Panc1 (cell line): Measurements from ENCODE around the gene FCHSD2. TPM values are rescaled to one million over a fixed set of nuclear protein-coding genes. Genes with fewer than 3 reads are reported as not detected.

Experiments used
- ATAC-seq: fragments of 200-7000 bp; cut with Tn5 transposase; 2 replicates; pipeline ENCODE4 v1.9.1; 2020; ENCODE audit warnings: mild to moderate bottlenecking, moderate library complexity
- BruUV-seq: library from RNA; stranded (reverse); fragments of 400-500 nt; replicated peaks from 2 replicates; lab custom pipeline; 2021; lab: Mats Ljungman, UMichigan
- CTCF ChIA-PET: fragments of 300-600 bp; sonication (Branson Sonifier 250); formaldehyde crosslinking; loops from one replicate; lab custom pipeline; 2022; ENCODE audit warnings: antibody characterized with exemption; lab: Charles Lee
- POLR2A ChIA-PET: fragments of 300-600 bp; sonication (Branson Sonifier 250); formaldehyde crosslinking; loops from one replicate; lab custom pipeline; 2022; ENCODE audit warnings: antibody characterized with exemption; lab: Charles Lee
- DNase-seq: peaks from one replicate; pipeline ENCODE4 v3.0.0-alpha.2; 2010; ENCODE audit warnings: low read depth, low spot score
- H3K27ac ChIP-seq: 2 replicates; pipeline ENCODE4 v1.5.1; 2011; ENCODE audit warnings: mild to moderate bottlenecking, low read length, inconsistent platforms
- H3K27me3 ChIP-seq: fragments of 200-500 bp; sonication (Bioruptor generic); 2 replicates; pipeline ENCODE4 v1.6.0; 2014; ENCODE audit warnings: low read length, inconsistent platforms; ENCODE audit not compliant: control insufficient read depth, insufficient read depth
- H3K36me3 ChIP-seq: fragments of 200-500 bp; sonication (Bioruptor generic); 2 replicates; pipeline ENCODE4 v1.5.1; 2014; ENCODE audit warnings: inconsistent platforms, mild to moderate bottlenecking, low read length, moderate library complexity; ENCODE audit not compliant: control insufficient read depth, insufficient read depth
- H3K4me1 ChIP-seq: 2 replicates; pipeline ENCODE4 v1.5.1; 2011; ENCODE audit warnings: inconsistent platforms, mild to moderate bottlenecking, low read length, moderate library complexity; ENCODE audit not compliant: control insufficient read depth, insufficient read depth
- H3K4me3 ChIP-seq, 2 experiments: 2 replicates each; pipeline ENCODE4 v1.5.1; 2011 to 2012; ENCODE audit warnings: low read depth in 2 of 2, low read length in 2 of 2, mild to moderate bottlenecking in 2 of 2, inconsistent platforms in 1 of 2, moderate library complexity in 1 of 2
- H3K9me3 ChIP-seq: fragments of 200-500 bp; sonication (Bioruptor generic); 2 replicates; pipeline ENCODE4 v1.5.1; 2014; ENCODE audit warnings: low read depth, mild to moderate bottlenecking, inconsistent platforms, low read length, moderate library complexity; ENCODE audit not compliant: control insufficient read depth, insufficient read depth
- POLR2AphosphoS5 ChIP-seq: IDR thresholded peaks from 2 replicates; pipeline ENCODE4 v1.6.1; 2012; ENCODE audit warnings: mild to moderate bottlenecking, low read depth, low read length, moderate library complexity
- SIN3A ChIP-seq: IDR thresholded peaks from 2 replicates; pipeline ENCODE4 v1.6.1; 2012; ENCODE audit warnings: low read depth, mild to moderate bottlenecking, low read length, moderate library complexity, borderline replicate concordance; ENCODE audit not compliant: insufficient read depth
- TCF7L2 ChIP-seq: IDR thresholded peaks from 2 replicates; pipeline ENCODE4 v1.6.1; 2011; ENCODE audit warnings: mild to moderate bottlenecking, low read depth, low read length, inconsistent platforms
- in situ Hi-C: cut with HindIII; loops from 2 replicates; pipeline ENCODE4 v1.10.0; 2016; ENCODE audit warnings: low sequenced_read_pairs, low pct_unique_long_range_greater_than_20kb
- intact Hi-C: fragments of 100-400 bp; cut with micrococcal nuclease; formaldehyde crosslinking; loops from one replicate; pipeline ENCODE4 v1.10.0; 2022; ENCODE audit not compliant: unreplicated experiment
- total RNA-seq: library from RNA; stranded (reverse); gene quantifications from one replicate; pipeline ENCODE4 v1.2.1, GENCODE V29; 2021; ENCODE audit not compliant: unreplicated experiment
- TF ChIP-seq, protein P1 (sequence below): fragments of 450-650 bp; IDR thresholded peaks from 2 replicates; pipeline ENCODE4 v1.5.1; 2017; ENCODE audit warnings: mild to moderate bottlenecking
- TF ChIP-seq, protein P2 (sequence below), 2 experiments: IDR thresholded peaks; 2 replicates each; pipeline ENCODE4 v1.6.1; 2011 to 2012; ENCODE audit warnings: low read depth in 2 of 2, control low read depth in 1 of 2, low read length in 1 of 2, mild to moderate bottlenecking in 1 of 2, moderate library complexity in 1 of 2; ENCODE audit not compliant: insufficient read depth in 1 of 2

FCHSD2 gene
- total RNA-seq, 1 experiment from 2014 or later: 31.8 TPM

DNA sequence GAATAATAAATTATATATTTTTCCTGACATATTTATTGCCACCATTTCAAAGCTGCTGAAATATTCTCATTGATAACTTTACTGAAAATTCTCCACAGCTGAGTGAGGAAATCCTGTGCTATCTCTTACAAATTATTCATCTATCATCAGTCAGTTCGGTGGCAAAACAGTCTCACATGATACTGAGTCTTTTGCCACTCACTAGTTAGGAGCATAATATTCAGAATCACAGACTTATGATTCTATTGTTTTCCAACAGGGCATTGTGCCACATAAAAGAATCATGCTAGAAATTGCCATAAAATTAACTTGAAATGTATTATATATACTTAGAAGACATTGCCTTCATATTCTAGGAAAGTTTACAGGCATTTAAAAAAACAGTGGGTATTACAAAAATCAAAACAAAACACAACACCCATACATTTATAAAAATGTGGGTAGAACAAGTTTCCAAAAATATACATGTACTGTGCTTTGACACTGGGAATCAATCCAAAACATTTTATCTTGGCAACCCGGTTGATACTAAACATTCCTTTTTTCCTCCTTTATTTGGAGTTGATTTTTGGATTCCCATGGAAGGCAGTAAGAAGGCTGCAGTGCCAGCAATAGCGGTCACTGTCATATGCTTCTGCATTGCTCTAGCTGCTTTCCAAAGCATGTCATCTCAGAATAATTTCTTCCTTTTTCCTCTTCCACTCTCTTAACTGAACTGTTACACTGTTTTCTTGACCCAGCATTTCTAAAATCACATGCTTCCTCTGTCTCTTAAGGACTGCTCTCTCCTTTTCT, 285.4 kb downstream of the FCHSD2 start:
- POLR2A ChIA-PET: no interaction called here
- ATAC-seq: no peak
- no peaks in the 10 kb centered on the region for H3K36me3 ChIP-seq
- H3K9me3 ChIP-seq: no peaks in the 10 kb centered on the region
- no peak for DNase-seq
- intact Hi-C loops: no loop called here
- BruUV-seq: no TSS peak
- in situ Hi-C loops: no loop called here
- no peak overlapping the region for H3K27ac ChIP-seq
- CTCF ChIA-PET: no interaction called here
- no peak overlapping the region for H3K4me3 ChIP-seq
- H3K27me3 ChIP-seq: no peaks in the 10 kb centered on the region
- TF ChIP-seq, protein P1, sequence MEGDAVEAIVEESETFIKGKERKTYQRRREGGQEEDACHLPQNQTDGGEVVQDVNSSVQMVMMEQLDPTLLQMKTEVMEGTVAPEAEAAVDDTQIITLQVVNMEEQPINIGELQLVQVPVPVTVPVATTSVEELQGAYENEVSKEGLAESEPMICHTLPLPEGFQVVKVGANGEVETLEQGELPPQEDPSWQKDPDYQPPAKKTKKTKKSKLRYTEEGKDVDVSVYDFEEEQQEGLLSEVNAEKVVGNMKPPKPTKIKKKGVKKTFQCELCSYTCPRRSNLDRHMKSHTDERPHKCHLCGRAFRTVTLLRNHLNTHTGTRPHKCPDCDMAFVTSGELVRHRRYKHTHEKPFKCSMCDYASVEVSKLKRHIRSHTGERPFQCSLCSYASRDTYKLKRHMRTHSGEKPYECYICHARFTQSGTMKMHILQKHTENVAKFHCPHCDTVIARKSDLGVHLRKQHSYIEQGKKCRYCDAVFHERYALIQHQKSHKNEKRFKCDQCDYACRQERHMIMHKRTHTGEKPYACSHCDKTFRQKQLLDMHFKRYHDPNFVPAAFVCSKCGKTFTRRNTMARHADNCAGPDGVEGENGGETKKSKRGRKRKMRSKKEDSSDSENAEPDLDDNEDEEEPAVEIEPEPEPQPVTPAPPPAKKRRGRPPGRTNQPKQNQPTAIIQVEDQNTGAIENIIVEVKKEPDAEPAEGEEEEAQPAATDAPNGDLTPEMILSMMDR: no peak
- TF ChIP-seq POLR2AphosphoS5: no peak
- TF ChIP-seq TCF7L2: no peak
- no peak for TF ChIP-seq SIN3A
- TF ChIP-seq, protein P2, sequence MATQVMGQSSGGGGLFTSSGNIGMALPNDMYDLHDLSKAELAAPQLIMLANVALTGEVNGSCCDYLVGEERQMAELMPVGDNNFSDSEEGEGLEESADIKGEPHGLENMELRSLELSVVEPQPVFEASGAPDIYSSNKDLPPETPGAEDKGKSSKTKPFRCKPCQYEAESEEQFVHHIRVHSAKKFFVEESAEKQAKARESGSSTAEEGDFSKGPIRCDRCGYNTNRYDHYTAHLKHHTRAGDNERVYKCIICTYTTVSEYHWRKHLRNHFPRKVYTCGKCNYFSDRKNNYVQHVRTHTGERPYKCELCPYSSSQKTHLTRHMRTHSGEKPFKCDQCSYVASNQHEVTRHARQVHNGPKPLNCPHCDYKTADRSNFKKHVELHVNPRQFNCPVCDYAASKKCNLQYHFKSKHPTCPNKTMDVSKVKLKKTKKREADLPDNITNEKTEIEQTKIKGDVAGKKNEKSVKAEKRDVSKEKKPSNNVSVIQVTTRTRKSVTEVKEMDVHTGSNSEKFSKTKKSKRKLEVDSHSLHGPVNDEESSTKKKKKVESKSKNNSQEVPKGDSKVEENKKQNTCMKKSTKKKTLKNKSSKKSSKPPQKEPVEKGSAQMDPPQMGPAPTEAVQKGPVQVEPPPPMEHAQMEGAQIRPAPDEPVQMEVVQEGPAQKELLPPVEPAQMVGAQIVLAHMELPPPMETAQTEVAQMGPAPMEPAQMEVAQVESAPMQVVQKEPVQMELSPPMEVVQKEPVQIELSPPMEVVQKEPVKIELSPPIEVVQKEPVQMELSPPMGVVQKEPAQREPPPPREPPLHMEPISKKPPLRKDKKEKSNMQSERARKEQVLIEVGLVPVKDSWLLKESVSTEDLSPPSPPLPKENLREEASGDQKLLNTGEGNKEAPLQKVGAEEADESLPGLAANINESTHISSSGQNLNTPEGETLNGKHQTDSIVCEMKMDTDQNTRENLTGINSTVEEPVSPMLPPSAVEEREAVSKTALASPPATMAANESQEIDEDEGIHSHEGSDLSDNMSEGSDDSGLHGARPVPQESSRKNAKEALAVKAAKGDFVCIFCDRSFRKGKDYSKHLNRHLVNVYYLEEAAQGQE (IDR thresholded peaks at IDR 0.05; ENCODE audit: insufficient read depth in 1 of 2, low read depth in 2 of 2, low read length in 1 of 2): no peak
- H3K4me1 ChIP-seq: no peaks in the 10 kb centered on the region

DNA sequence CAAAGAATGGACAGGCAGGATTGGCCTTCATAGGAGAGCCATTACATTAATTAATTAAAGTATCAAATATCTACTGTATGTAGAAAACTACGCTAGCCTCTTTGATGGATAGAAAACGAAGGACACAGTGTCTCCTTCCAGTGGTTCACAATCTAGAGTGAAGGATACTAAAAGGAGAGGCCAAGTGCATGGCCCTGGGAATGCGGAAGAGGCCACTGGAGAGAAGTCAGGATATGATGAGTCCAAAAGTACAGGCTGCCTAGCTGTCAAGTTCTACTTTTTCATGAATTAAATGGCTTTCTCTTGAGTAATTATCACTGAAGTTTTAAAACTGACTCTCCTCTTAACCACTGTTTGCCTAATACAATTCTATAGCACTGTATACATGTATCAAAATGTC, 286.1 kb downstream of the FCHSD2 start:
- Histone ChIP-seq H3K27ac (no peak overlapping the region), H3K4me3 (no peak overlapping the region), H3K36me3 (no peaks in the 10 kb centered on the region), H3K9me3 (no peaks in the 10 kb centered on the region), H3K27me3 (no peaks in the 10 kb centered on the region), H3K4me1 (no peaks in the 10 kb centered on the region)
- ATAC-seq: no peak
- in situ Hi-C loops: no loop called here
- CTCF ChIA-PET: no interaction called here
- no peak for DNase-seq
- no TSS peak for BruUV-seq
- POLR2A ChIA-PET: no interaction called here
- TF ChIP-seq POLR2AphosphoS5 (no peak), SIN3A (no peak), TCF7L2 (no peak)
- TF ChIP-seq, protein P1: no peak
- TF ChIP-seq, protein P2 (IDR thresholded peaks at IDR 0.05; ENCODE audit: insufficient read depth in 1 of 2, low read depth in 2 of 2, low read length in 1 of 2): no peak
- intact Hi-C loops: no loop called here
